HG03135 (cell line): Measurements from ENCODE around the gene PHLDB1.

Source experiments
- ATAC-seq: cut with Tn5 transposase; IDR thresholded peaks from one replicate; pipeline ENCODE4 v1.9.1; 2021; ENCODE audit warnings: mild to moderate bottlenecking, moderate library complexity; ENCODE audit not compliant: unreplicated experiment

PHLDB1 gene

GRCh38 chr11:118638726-118639125 is 31.3 kb downstream of the PHLDB1 start:
- no peak for ATAC-seq

- ATAC-seq = no peak
Observed at GRCh38 chr11:118639899-118640298, 32.5 kb downstream of the PHLDB1 start.

GRCh38 chr11:118640332-118641154 is 33.1 kb downstream of the PHLDB1 start:
- no peak for ATAC-seq

GRCh38 chr11:118641397-118642019 is 34.1 kb downstream of the PHLDB1 start:
- ATAC-seq = no peak

- no peak for ATAC-seq
Observed at GRCh38 chr11:118643142-118643994, 36.0 kb downstream of the PHLDB1 start.

- no peak for ATAC-seq
Observed at GRCh38 chr11:118643995-118644345, 36.6 kb downstream of the PHLDB1 start.

GRCh38 chr11:118644496-118644895 is 37.1 kb downstream of the PHLDB1 start:
- ATAC-seq = no peak

- ATAC-seq = no peak
Observed at GRCh38 chr11:118645066-118645715, 37.8 kb downstream of the PHLDB1 start.

GRCh38 chr11:118646393-118646792 is 39.0 kb downstream of the PHLDB1 start:
- no peak for ATAC-seq

GRCh38 chr11:118648291-118648690 is 40.9 kb downstream of the PHLDB1 start:
- no peak for ATAC-seq

GRCh38 chr11:118649941-118650340 is 42.5 kb downstream of the PHLDB1 start:
- ATAC-seq = no peak

- no peak for ATAC-seq
Observed at GRCh38 chr11:118650366-118650765, 43.0 kb downstream of the PHLDB1 start.

GRCh38 chr11:118651820-118652219 is 44.4 kb downstream of the PHLDB1 start:
- no peak for ATAC-seq

- no peak for ATAC-seq
Observed at GRCh38 chr11:118652681-118653181, 45.3 kb downstream of the PHLDB1 start.

GRCh38 chr11:118653684-118654390 is 46.4 kb downstream of the PHLDB1 start:
- ATAC-seq = no peak

- no peak for ATAC-seq
Observed at GRCh38 chr11:118655486-118656190, 48.2 kb downstream of the PHLDB1 start.

GRCh38 chr11:118656563-118657165 is 49.2 kb downstream of the PHLDB1 start:
- no peak for ATAC-seq

GRCh38 chr11:118657238-118657637 is 49.8 kb downstream of the PHLDB1 start:
- no peak for ATAC-seq

- no peak for ATAC-seq
Observed at GRCh38 chr11:118657709-118658428, 50.5 kb downstream of the PHLDB1 start.
